GM19238 (cell line): ENCODE measurements around the gene LY86.

Experiments used
- DNase-seq: peaks from one replicate; pipeline ENCODE4 v3.0.0; 2011; ENCODE audit warnings: low spot score; ENCODE audit not compliant: insufficient read length

Gene LY86

DNA sequence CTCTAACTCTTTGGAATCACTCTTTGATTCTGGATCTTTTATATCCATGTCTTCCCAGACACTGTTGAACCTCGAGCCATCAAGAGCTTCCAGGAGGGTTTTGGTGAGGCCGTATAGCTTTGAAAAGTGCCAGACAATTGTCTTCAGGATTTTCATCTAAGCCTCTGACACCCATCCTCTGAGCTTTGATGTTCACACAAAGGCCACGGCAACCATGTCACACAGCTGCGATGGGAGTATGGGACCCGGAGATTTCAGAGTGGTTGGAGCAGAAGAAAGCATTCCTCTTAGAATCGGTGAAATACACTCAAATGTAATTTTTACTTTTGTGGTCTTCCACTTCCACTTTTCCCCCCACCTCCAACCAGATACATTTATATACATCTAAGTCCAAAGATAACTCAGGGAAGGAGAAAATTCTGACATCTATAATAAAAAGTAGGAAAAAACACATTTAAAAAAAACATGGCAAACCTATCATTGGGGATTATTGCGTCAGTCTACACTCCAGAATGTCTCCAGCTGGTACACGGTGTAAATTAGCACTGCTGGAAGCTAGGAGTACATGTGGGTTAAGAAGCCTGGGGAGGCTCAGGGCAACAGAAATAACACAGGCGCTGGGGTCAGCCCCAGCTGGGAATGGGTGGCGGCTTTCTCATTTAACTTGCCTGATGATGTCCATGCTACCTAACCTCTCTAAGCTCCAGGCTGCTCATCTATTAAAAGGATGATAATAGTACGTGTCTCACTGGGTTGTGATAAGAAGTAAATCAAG lies 92.7 kb downstream of the LY86 start:
- DNase-seq = no peak

- no peak for DNase-seq
Measured at GRCh38 chr6:6682225-6682624, 93.7 kb downstream of the LY86 start.

- DNase-seq = peak; percentile 64
Measured at GRCh38 chr6:6683969-6684833, 95.7 kb downstream of the LY86 start.

DNA sequence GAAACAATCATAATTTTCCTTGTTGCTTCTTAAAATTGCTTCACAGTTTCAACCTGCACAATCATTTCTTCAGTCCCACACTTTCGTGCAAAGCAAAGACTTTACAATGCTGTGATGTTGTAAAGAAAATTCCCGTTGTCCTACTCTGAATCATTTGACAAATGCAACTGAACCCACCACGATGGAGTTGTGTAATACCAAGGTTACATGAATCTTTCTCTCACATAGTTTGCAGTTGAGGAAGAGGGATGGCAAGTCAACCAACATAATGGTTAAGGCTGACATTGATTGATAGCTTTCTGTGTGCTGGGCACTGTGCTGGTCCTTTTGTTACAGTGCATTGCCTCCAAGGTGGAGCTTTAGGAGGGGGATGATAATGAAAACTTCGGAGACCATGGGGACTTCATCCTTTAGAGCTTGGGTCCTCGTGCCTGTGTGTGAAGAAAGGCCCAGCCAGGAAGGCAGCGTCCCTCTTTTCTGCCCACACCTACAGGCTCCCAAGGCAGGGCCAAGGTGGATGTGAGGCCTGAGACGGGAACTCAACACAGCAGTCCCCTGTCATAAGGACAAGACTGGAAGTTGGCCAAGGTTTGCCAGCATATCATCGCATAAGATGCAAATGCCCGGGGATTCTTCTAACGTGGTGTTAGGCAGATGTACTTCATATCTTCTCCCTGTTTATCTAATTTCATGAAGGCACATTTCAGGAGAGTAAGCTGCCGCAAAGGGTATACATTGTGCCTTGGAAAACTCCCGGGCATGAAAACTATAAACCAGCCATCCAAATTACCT lies 96.9 kb downstream of the LY86 start:
- no peak for DNase-seq

- DNase-seq = no peak
Measured at GRCh38 chr6:6686176-6686575, 97.7 kb downstream of the LY86 start.

DNA sequence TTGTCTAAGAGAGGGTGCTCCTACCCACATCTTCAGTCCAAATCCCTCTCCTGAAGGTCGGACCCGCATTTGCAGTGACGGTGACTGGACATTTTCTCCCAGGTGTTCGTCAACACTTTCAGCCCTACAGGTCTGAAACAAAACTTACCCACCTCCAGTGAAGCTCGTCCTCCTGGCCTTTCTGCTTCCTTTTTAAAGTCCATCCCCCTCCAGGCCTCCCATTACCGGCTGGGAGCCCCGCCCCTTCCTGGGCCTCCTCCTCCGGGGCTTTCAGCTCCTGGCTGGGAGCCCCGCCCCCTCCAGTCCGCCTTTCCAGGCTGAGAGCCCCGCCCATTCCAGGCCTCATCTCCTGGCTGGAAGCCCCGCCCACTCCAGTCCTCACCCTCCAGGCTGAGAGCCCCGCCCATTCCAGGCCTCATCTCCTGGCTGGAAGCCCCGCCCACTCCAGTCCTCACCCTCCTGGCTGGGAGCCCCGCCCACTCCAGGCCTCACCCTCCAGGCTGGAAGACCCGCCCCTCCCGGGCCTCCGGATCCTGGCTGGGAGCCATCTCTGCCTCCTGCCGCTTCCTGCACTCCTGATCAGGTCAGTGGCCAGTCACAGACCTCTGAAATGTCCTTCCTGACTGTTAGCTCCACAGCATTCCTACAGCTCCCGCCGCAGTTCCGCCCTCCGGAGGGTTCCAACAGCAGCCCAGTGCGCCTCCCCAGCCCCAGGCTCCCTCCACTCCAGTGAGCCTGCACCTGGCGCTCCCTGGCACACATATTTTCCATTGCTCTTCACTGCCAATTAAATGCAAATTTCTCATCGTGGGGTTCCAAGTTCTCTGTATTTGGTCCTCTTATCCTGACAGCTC lies 98.5 kb downstream of the LY86 start:
- DNase-seq = no peak

DNA sequence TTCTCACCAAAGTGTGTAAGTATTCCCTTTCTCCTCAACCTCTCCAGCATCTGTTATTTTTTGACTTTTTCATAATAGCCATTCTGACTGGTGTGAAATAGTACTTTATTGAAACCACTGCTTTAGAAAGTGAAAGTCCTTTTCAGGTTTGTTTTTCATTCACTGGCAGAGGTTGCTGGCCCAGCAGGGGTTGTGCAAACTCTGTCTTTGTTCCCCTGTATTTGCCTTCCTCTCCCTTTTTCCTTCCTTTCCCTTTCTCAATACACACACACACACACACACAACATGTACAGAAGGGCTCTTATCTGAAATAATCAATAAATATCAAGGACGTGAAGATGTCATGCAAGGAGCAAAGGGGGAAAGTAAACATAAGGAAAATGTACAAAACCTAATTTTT lies 99.8 kb downstream of the LY86 start:
- DNase-seq = no peak

DNA sequence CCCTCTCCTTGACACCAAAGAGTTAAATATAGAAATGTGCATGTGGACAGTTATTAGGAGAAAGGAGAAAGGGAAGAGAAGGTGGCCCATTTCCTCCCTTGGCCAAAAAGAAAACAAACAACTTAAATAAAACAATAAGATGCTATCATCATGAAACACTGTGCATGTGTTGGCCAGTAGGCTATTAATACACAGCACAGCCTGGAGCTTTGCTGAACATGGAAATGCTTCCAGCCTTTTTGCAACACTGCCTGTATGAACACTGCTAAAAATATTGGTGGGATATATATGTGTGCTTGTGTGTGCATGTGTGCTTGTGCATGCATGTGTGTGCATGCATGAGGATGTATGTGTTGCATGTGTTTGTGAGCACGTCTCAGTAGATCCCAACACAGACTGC lies 100.4 kb downstream of the LY86 start:
- no peak for DNase-seq

GRCh38 chr6:6689400-6690143 lies 101.1 kb downstream of the LY86 start:
- no peak for DNase-seq

- no peak for DNase-seq
Measured at GRCh38 chr6:6690144-6690483, 101.6 kb downstream of the LY86 start.

DNA sequence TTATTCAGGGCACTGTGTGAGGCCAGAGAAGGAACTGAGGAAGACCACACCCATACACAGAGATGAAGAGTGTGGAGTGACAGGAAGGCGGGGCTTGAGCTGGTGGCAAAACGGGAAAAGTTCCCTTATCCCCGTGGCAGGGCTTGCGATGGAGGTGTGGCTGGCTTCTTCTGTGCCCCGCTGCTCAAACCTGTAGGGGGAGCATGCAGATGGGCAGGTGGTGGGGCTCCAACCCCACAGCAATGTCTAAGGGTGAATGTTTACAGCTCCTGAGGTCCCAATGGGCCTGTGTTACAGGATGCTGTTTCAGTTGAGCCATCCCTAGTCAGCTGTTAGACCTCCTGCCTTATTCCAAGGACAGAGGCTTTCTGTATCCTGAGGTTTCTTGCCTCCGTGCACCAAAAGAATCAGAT lies 105.9 kb downstream of the LY86 start:
- no peak for DNase-seq

GRCh38 chr6:6694825-6695624 lies 106.5 kb downstream of the LY86 start:
- no peak for DNase-seq

- no peak for DNase-seq
Measured at GRCh38 chr6:6695625-6696276, 107.2 kb downstream of the LY86 start.

- DNase-seq = no peak
Measured at GRCh38 chr6:6696867-6697531, 108.5 kb downstream of the LY86 start.

DNA sequence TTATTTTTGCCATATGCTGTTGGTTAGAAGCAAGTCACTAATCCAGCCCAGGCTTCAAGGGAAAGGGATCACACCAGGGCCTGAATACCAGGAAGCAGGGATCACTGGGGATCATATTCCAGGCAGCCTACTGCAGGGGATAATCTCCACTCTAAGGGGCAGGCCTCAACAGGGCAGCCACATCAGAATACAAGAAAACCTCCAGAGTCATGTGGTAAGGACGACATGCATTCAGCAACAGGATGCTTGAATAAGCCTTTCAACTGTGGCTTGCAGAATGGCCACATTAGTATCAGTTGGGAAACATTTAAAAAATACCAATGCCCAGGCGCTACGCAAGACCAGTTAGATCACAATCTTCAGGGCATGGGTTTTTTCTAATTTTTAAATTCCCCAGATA lies 109.1 kb downstream of the LY86 start:
- no peak for DNase-seq

DNA sequence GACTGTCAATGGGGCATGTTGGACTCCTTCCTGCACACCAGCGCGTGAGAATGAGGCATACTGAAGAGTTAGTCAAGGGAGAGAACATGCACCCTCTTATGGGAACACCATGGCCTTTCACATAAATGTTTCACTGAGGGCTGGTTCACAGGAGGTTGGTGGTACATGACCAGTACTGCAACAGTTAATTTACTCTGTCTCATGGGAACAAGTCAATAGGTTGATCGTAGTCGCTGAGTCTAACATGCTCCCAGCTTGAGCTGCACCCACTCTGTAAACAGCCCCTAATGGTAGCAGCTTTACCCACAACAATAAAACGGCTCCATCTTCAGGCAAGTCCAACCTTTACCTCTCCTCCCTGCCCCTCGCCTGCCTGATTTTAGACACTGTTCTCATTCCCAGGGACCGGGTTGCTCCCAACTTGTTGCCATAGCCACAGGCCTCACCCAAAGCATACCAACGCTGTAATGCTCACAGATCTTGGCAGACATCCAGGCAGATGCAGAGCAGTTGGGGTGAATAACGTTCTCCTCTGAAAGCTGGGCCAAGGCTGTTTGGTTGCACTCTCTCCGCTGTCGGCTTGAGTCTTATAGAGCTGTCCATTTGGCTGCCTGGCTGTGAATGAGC lies 111.3 kb downstream of the LY86 start:
- no peak for DNase-seq

GRCh38 chr6:6700407-6701270 lies 112.1 kb downstream of the LY86 start:
- DNase-seq = no peak
